H1 (cell line): ENCODE measurements around the gene TUT1.

Source experiments
- BACH1 ChIP-seq: IDR thresholded peaks from 2 replicates; pipeline ENCODE4 v1.6.1; 2012; ENCODE audit warnings: low read length, improper control_type of control experiment
- EGR1 ChIP-seq: IDR thresholded peaks from 2 replicates; pipeline ENCODE4 v1.6.1; 2011; ENCODE audit warnings: low read depth, low read length, borderline replicate concordance
- EP300 ChIP-seq, 2 experiments: IDR thresholded peaks; 1 replicate in 1 of 2; 2 replicates in 1 of 2; pipeline ENCODE4 v1.6.1; 2011 to 2012; ENCODE audit warnings: low read depth in 2 of 2, low read length in 2 of 2, mild to moderate bottlenecking in 2 of 2, borderline replicate concordance in 1 of 2, inconsistent platforms in 1 of 2, moderate library complexity in 1 of 2
- GABPA ChIP-seq: IDR thresholded peaks from 2 replicates; pipeline ENCODE4 v1.6.1; 2011; ENCODE audit warnings: mild to moderate bottlenecking, low read length, moderate library complexity, borderline replicate concordance; ENCODE audit not compliant: insufficient read depth
- HDAC2 ChIP-seq, 2 experiments: fragments of 300-600 bp in 1 of 2; sonication (generic) in 1 of 2; IDR thresholded peaks; 2 replicates each; pipeline ENCODE4 v1.6.1; 2011 to 2012; ENCODE audit warnings: low read depth in 2 of 2, low read length in 2 of 2, mild to moderate bottlenecking in 2 of 2, moderate library complexity in 2 of 2, borderline replicate concordance in 1 of 2, inconsistent platforms in 1 of 2
- HDAC6 ChIP-seq: IDR thresholded peaks from one replicate; pipeline ENCODE4 v1.7.1; 2012; ENCODE audit warnings: low read depth, mild to moderate bottlenecking, inconsistent platforms, low read length, moderate library complexity
- POLR2A ChIP-seq, 2 experiments: IDR thresholded peaks; 1 replicate in 1 of 2; 2 replicates in 1 of 2; pipeline ENCODE4 v1.6.1; 2011; ENCODE audit warnings: low read depth in 2 of 2, low read length in 2 of 2, mild to moderate bottlenecking in 2 of 2; ENCODE audit errors: control extremely low read depth in 1 of 2
- POLR2AphosphoS5 ChIP-seq: IDR thresholded peaks from 2 replicates; pipeline ENCODE4 v1.6.1; 2011; ENCODE audit warnings: low read depth, low read length
- TAF1 ChIP-seq: IDR thresholded peaks from 2 replicates; pipeline ENCODE4 v1.6.1; 2011; ENCODE audit warnings: mild to moderate bottlenecking, low read depth, low read length
- TEAD4 ChIP-seq: IDR thresholded peaks from 2 replicates; pipeline ENCODE4 v1.6.1; 2012; ENCODE audit warnings: low read depth, low read length, inconsistent platforms, mixed read lengths
- TF ChIP-seq, protein P1 (sequence below), 3 experiments: IDR thresholded peaks; 1 replicate in 2 of 3; 2 replicates in 1 of 3; pipeline versions ENCODE4 v1.5.1 to v1.6.1; 2011; ENCODE audit warnings: low read length in 3 of 3, mild to moderate bottlenecking in 3 of 3, inconsistent platforms in 2 of 3, low read depth in 1 of 3, moderate library complexity in 1 of 3; ENCODE audit not compliant: insufficient read depth in 1 of 3; ENCODE audit errors: control extremely low read depth in 1 of 3

DNA sequence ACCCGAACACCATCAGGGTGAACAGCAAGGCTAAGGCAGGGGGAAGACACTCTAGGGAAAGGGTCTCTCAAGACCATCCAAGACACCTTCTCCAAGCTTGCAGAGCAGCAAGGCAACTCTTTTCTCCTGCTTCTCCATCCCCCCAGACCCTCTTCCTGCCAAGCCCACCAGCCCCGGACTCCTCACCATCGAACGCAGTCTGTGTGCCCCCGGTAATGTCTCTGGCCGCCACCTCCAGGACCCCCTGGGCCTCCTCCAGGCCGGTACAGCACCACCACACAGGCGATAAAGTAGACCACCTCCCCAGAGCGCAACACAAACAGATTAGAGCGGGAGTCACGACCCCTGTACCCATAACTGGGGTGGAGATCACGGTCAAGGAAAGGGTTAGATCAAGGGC, 17.5 kb upstream of the TUT1 start:
- TF ChIP-seq, protein P1, sequence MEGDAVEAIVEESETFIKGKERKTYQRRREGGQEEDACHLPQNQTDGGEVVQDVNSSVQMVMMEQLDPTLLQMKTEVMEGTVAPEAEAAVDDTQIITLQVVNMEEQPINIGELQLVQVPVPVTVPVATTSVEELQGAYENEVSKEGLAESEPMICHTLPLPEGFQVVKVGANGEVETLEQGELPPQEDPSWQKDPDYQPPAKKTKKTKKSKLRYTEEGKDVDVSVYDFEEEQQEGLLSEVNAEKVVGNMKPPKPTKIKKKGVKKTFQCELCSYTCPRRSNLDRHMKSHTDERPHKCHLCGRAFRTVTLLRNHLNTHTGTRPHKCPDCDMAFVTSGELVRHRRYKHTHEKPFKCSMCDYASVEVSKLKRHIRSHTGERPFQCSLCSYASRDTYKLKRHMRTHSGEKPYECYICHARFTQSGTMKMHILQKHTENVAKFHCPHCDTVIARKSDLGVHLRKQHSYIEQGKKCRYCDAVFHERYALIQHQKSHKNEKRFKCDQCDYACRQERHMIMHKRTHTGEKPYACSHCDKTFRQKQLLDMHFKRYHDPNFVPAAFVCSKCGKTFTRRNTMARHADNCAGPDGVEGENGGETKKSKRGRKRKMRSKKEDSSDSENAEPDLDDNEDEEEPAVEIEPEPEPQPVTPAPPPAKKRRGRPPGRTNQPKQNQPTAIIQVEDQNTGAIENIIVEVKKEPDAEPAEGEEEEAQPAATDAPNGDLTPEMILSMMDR (IDR thresholded peaks at IDR 0.05; ENCODE audit: control extremely low read depth in 1 of 3, insufficient read depth in 1 of 3, low read depth in 1 of 3, low read length in 3 of 3): no peak
- no peak for TF ChIP-seq HDAC2 (IDR thresholded peaks at IDR 0.05; ENCODE audit: borderline replicate concordance in 1 of 2, low read depth in 2 of 2, low read length in 2 of 2)
- TF ChIP-seq EGR1: no peak
- no peak for TF ChIP-seq HDAC6
- TF ChIP-seq GABPA: no peak
- TF ChIP-seq POLR2AphosphoS5: no peak
- TF ChIP-seq BACH1: no peak
- no peak for TF ChIP-seq POLR2A (IDR thresholded peaks at IDR 0.05; ENCODE audit: control extremely low read depth in 1 of 2, low read depth in 2 of 2, low read length in 2 of 2)
- TF ChIP-seq TAF1: no peak
- TF ChIP-seq TEAD4: no peak
- no peak for TF ChIP-seq EP300 (IDR thresholded peaks at IDR 0.05; ENCODE audit: borderline replicate concordance in 1 of 2, low read depth in 2 of 2, low read length in 2 of 2)
